Trophoblast cell (in vitro differentiated cells and primary cell): ENCODE results near the gene SHROOM2.
A peak's percentile ranks its signal among the peaks of the same experiment; 100 is the strongest.

ENCODE experiments used
- DNase-seq, 2 donors: peaks; one replicate each; pipeline ENCODE4 v3.0.0-alpha.2; 2016
- H2AFZ ChIP-seq: 2 replicates; pipeline ENCODE4 v1.6.1; 2013; ENCODE audit warnings: low read length, moderate library complexity, mild to moderate bottlenecking; ENCODE audit not compliant: insufficient read depth, poor library complexity
- H2AK5ac ChIP-seq: 2 replicates; pipeline ENCODE4 v1.6.1; 2013; ENCODE audit warnings: mild to moderate bottlenecking, low read length
- H2BK120ac ChIP-seq: 2 replicates; pipeline ENCODE4 v1.6.1; 2013; ENCODE audit warnings: low read length, mild to moderate bottlenecking, moderate library complexity; ENCODE audit not compliant: insufficient read depth, poor library complexity
- H2BK12ac ChIP-seq: 2 replicates; pipeline ENCODE4 v1.6.1; 2013; ENCODE audit warnings: mild to moderate bottlenecking, low read length, moderate library complexity
- H2BK5ac ChIP-seq: 2 replicates; pipeline ENCODE4 v1.6.1; 2013; ENCODE audit warnings: low read length, low read depth, moderate library complexity, mild to moderate bottlenecking; ENCODE audit not compliant: poor library complexity
- H3K14ac ChIP-seq: 2 replicates; pipeline ENCODE4 v1.6.1; 2013; ENCODE audit warnings: mild to moderate bottlenecking, low read length
- H3K18ac ChIP-seq: 2 replicates; pipeline ENCODE4 v1.6.1; 2013; ENCODE audit warnings: mild to moderate bottlenecking, low read length
- H3K23ac ChIP-seq: 2 replicates; pipeline ENCODE4 v1.6.1; 2013; ENCODE audit warnings: low read length
- H3K27ac ChIP-seq: 2 replicates; pipeline ENCODE4 v1.5.1; 2013; ENCODE audit warnings: low read depth, mild to moderate bottlenecking, inconsistent platforms, low read length, moderate library complexity
- H3K27me3 ChIP-seq: 2 replicates; pipeline ENCODE4 v1.6.1; 2013; ENCODE audit warnings: inconsistent platforms, mild to moderate bottlenecking, low read length, moderate library complexity; ENCODE audit not compliant: insufficient read depth
- H3K36me3 ChIP-seq, 2 experiments: 1 replicate in 1 of 2; 2 replicates in 1 of 2; pipeline ENCODE4 v1.6.1; 2013; ENCODE audit warnings: low read length in 2 of 2, mild to moderate bottlenecking in 2 of 2, moderate library complexity in 1 of 2; ENCODE audit not compliant: insufficient read depth in 2 of 2, control insufficient read depth in 1 of 2
- H3K4ac ChIP-seq: 2 replicates; pipeline ENCODE4 v1.6.1; 2013; ENCODE audit warnings: low read depth, mild to moderate bottlenecking, low read length, moderate library complexity
- H3K4me1 ChIP-seq, 2 experiments: 1 replicate in 1 of 2; 2 replicates in 1 of 2; pipeline ENCODE4 v1.6.1; 2013; ENCODE audit warnings: low read length in 2 of 2, mild to moderate bottlenecking in 2 of 2, moderate library complexity in 1 of 2; ENCODE audit not compliant: insufficient read depth in 2 of 2, control insufficient read depth in 1 of 2
- H3K4me2 ChIP-seq: 2 replicates; pipeline ENCODE4 v1.6.1; 2013; ENCODE audit warnings: inconsistent platforms, mild to moderate bottlenecking, low read length, moderate library complexity
- H3K4me3 ChIP-seq: 2 replicates; pipeline ENCODE4 v1.5.1; 2013; ENCODE audit warnings: mild to moderate bottlenecking, low read depth, low read length, inconsistent platforms
- H3K79me1 ChIP-seq: one replicate; pipeline ENCODE4 v1.6.1; 2013; ENCODE audit warnings: low read length
- H3K79me2 ChIP-seq: 2 replicates; pipeline ENCODE4 v1.6.1; 2013; ENCODE audit warnings: low read length, mild to moderate bottlenecking; ENCODE audit not compliant: control insufficient read depth, insufficient read depth, poor library complexity
- H3K9ac ChIP-seq: 2 replicates; pipeline ENCODE4 v1.6.1; 2013; ENCODE audit warnings: mild to moderate bottlenecking, low read length
- H3K9me3 ChIP-seq: 2 replicates; pipeline ENCODE4 v1.6.1; 2013; ENCODE audit warnings: low read depth, mild to moderate bottlenecking, control low read depth, inconsistent platforms, low read length; ENCODE audit not compliant: insufficient read depth
- H4K12ac ChIP-seq: 2 replicates; pipeline ENCODE4 v1.6.1; 2013; ENCODE audit warnings: low read depth, mild to moderate bottlenecking, low read length, moderate library complexity
- H4K8ac ChIP-seq: 2 replicates; pipeline ENCODE4 v1.6.1; 2013; ENCODE audit warnings: low read depth, mild to moderate bottlenecking, low read length, moderate library complexity
- H4K91ac ChIP-seq: one replicate; pipeline ENCODE4 v1.6.1; 2013; ENCODE audit warnings: low read depth, mild to moderate bottlenecking, low read length, moderate library complexity
- WGBS: extraction: QIAGEN DNeasy Blood & Tissue Kit; methylation state at CpG from one replicate; pipeline ENCODE4 v1.1.7; 2013; ENCODE audit warnings: missing lambda C conversion rate; ENCODE audit not compliant: insufficient read length, insufficient coverage; ENCODE audit errors: extremely low coverage; 5-methylcytosine and 5-hydroxymethylcytosine counted together

Gene SHROOM2

DNA sequence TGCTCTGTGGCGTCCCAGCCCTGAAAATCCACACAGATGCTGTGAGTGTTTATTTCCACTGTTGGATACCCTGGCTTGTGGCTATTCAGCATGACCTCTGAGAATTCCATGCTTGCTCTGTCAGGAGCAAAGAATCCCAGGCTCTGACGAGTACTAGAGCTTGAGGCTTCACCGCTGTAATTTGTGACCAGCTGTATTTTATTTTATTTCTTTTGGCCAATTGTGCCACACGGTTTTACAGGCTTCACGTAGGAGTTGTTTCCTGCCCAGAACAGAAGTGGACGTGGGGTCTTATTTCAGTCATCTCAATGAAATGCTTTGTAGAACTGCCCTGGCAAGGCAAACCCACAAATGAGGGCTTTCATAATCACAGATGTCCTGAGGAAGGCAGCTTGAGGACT lies 111.5 kb downstream of the SHROOM2 start:
- no peaks in the 10 kb centered on the region for H3K79me2 ChIP-seq
- H2AFZ ChIP-seq: no peak overlapping the region
- H3K9ac ChIP-seq: no peak overlapping the region
- no peak overlapping the region for H2BK12ac ChIP-seq
- H2BK5ac ChIP-seq: no peak overlapping the region
- H3K27me3 ChIP-seq: no peaks in the 10 kb centered on the region
- WGBS: no CpG with 5 or more reads among the region's 6 CpGs
- H3K9me3 ChIP-seq: no peaks in the 10 kb centered on the region
- H3K4ac ChIP-seq: no peak overlapping the region
- H3K23ac ChIP-seq: no peak overlapping the region
- H3K4me3 ChIP-seq: no peak overlapping the region
- no peak overlapping the region for H3K18ac ChIP-seq
- H3K36me3 ChIP-seq: peaks cover 40 to 45% of the 10 kb centered on the region in 2 experiments
- H3K27ac ChIP-seq: no peak overlapping the region
- DNase-seq: peak in 1 of 2 donors; percentile 25
- H4K91ac ChIP-seq: peak overlapping the region; percentile 22
- no peaks in the 10 kb centered on the region for H3K79me1 ChIP-seq
- peaks cover 0 to 3% of the 10 kb centered on the region in 2 experiments for H3K4me1 ChIP-seq
- H2BK120ac ChIP-seq: no peak overlapping the region
- H3K14ac ChIP-seq: no peak overlapping the region
- H4K8ac ChIP-seq: no peak overlapping the region
- H4K12ac ChIP-seq: no peak overlapping the region
- no peak overlapping the region for H2AK5ac ChIP-seq
- H3K4me2 ChIP-seq: no peak overlapping the region

- Histone ChIP-seq H2AK5ac (no peak overlapping the region), H3K36me3 (peaks cover 36 to 37% of the 10 kb centered on the region in 2 experiments), H3K4me1 (peaks cover 0 to 3% of the 10 kb centered on the region in 2 experiments), H2BK12ac (no peak overlapping the region), H2BK5ac (no peak overlapping the region), H3K27me3 (no peaks in the 10 kb centered on the region), H4K8ac (no peak overlapping the region), H3K79me2 (no peaks in the 10 kb centered on the region), H3K4ac (no peak overlapping the region), H3K14ac (no peak overlapping the region), H3K9ac (no peak overlapping the region), H3K9me3 (no peaks in the 10 kb centered on the region), H3K79me1 (no peaks in the 10 kb centered on the region), H2AFZ (no peak overlapping the region), H4K91ac (no peak overlapping the region), H4K12ac (no peak overlapping the region), H3K4me3 (no peak overlapping the region), H3K27ac (no peak overlapping the region), H3K23ac (no peak overlapping the region), H3K4me2 (no peak overlapping the region), H3K18ac (no peak overlapping the region), H2BK120ac (no peak overlapping the region)
- WGBS: no CpG with 5 or more reads among the region's 17 CpGs
- no peak for DNase-seq
Measured at GRCh38 chrX:9899640-9900111, 113.4 kb downstream of the SHROOM2 start.

GRCh38 chrX:9902656-9903055 lies 116.4 kb downstream of the SHROOM2 start:
- Histone ChIP-seq H2BK12ac (no peak overlapping the region), H3K36me3 (peaks cover 16 to 17% of the 10 kb centered on the region in 2 experiments), H2BK120ac (no peak overlapping the region), H4K91ac (no peak overlapping the region), H3K9me3 (no peaks in the 10 kb centered on the region), H4K12ac (no peak overlapping the region), H4K8ac (no peak overlapping the region), H3K4me2 (no peak overlapping the region), H3K9ac (no peak overlapping the region), H3K79me2 (no peaks in the 10 kb centered on the region), H3K23ac (no peak overlapping the region), H3K4ac (no peak overlapping the region), H2BK5ac (no peak overlapping the region), H3K18ac (no peak overlapping the region), H3K14ac (no peak overlapping the region), H3K79me1 (no peaks in the 10 kb centered on the region), H2AFZ (no peak overlapping the region), H3K27me3 (no peaks in the 10 kb centered on the region), H3K4me1 (peaks cover 4 to 6% of the 10 kb centered on the region in 2 experiments), H2AK5ac (no peak overlapping the region), H3K27ac (no peak overlapping the region), H3K4me3 (no peak overlapping the region)
- DNase-seq: no peak
- no CpG with 5 or more reads among the region's 6 CpGs for WGBS

DNA sequence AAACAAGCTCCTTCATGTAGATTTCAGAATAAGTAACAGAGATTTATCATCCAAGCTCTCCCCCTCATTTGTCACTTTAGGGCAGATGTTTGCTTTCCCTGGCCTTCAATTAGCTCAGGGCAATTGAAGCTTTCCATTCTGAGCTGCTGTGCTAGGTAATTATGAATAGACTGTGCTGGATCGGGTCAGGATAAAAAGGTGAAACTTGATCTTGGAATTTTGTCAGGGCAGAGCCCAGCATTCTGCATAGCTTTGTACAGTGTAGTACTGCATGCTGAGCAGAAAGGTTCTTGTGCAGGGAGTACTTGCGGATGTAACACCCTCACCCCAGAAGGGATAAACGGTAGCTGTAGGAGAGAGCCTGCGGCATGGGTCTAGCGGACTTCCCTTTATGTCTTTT lies 116.9 kb downstream of the SHROOM2 start:
- no peak overlapping the region for H2BK12ac ChIP-seq
- no peak overlapping the region for H4K91ac ChIP-seq
- H2BK5ac ChIP-seq: no peak overlapping the region

More for the DNA sequence above, 116.9 kb downstream of the SHROOM2 start:
- Histone ChIP-seq H4K12ac (no peak overlapping the region), H4K8ac (no peak overlapping the region), H3K4me2 (no peak overlapping the region), H3K14ac (no peak overlapping the region), H3K4me1 (peaks cover 4 to 6% of the 10 kb centered on the region in 2 experiments), H3K79me1 (no peaks in the 10 kb centered on the region), H3K27me3 (no peaks in the 10 kb centered on the region), H2BK120ac (no peak overlapping the region), H3K18ac (no peak overlapping the region), H2AK5ac (no peak overlapping the region), H3K9ac (no peak overlapping the region), H3K9me3 (no peaks in the 10 kb centered on the region), H3K23ac (no peak overlapping the region), H2AFZ (no peak overlapping the region), H3K4ac (no peak overlapping the region), H3K36me3 (peaks cover 14 to 15% of the 10 kb centered on the region in 2 experiments), H3K79me2 (no peaks in the 10 kb centered on the region), H3K27ac (no peak overlapping the region), H3K4me3 (no peak overlapping the region)
- WGBS: no CpG with 5 or more reads among the region's 5 CpGs
- no peak for DNase-seq
